Suprapubic skin (tissue), 4 donors: ENCODE measurements around the gene SPSB4. TPM values are rescaled to one million over a fixed set of nuclear protein-coding genes. Genes with fewer than 3 reads are reported as not detected.

Experiments used
- DNase-seq, 2 donors: peaks; one replicate each; pipeline ENCODE4 v3.0.0-alpha.2; 2019; ENCODE audit warnings: low spot score in 2 of 2
- H3K27ac ChIP-seq: fragments of 200-600 bp; sonication (generic); one replicate; pipeline ENCODE4 v1.5.1; 2019
- H3K27me3 ChIP-seq: fragments of 200-600 bp; sonication (generic); one replicate; pipeline ENCODE4 v1.5.1; 2019
- H3K36me3 ChIP-seq: fragments of 200-600 bp; sonication (generic); one replicate; pipeline ENCODE4 v1.5.1; 2019
- H3K4me1 ChIP-seq: fragments of 200-600 bp; sonication (generic); one replicate; pipeline ENCODE4 v1.5.1; 2019
- H3K4me3 ChIP-seq: fragments of 200-600 bp; sonication (generic); one replicate; pipeline ENCODE4 v1.5.1; 2019; ENCODE audit warnings: mild to moderate bottlenecking
- H3K9me3 ChIP-seq: fragments of 200-600 bp; sonication (generic); one replicate; pipeline ENCODE4 v1.5.1; 2019
- CTCF ChIP-seq, 2 donors: fragments of 200-600 bp in 1 of 2; fragments of 450-650 bp in 1 of 2; sonication (generic) in 1 of 2; IDR thresholded peaks; one replicate each; pipeline ENCODE4 v1.5.1; 2016 to 2019; ENCODE audit warnings: antibody characterized with exemption in 2 of 2, mild to moderate bottlenecking in 1 of 2, moderate library complexity in 1 of 2
- EP300 ChIP-seq: sonication (generic); formaldehyde crosslinking; IDR thresholded peaks from one replicate; pipeline ENCODE4 v1.6.1; 2017; ENCODE audit warnings: antibody characterized with exemption
- POLR2A ChIP-seq, 2 donors: fragments of 450-650 bp; IDR thresholded peaks; one replicate each; pipeline ENCODE4 v1.6.1; 2017; ENCODE audit warnings: antibody characterized with exemption in 2 of 2, mild to moderate bottlenecking in 2 of 2, moderate library complexity in 2 of 2
- POLR2AphosphoS5 ChIP-seq, 3 donors: sonication (generic); formaldehyde crosslinking; IDR thresholded peaks; one replicate each; pipeline ENCODE4 v1.6.1; 2017; ENCODE audit warnings: antibody characterized with exemption in 3 of 3
- WGBS: methylation state at CpG from one replicate; pipeline ENCODE4 v1.1.5; 2018; 5-methylcytosine and 5-hydroxymethylcytosine counted together
- total RNA-seq, 4 donors: library from RNA; depleted of rRNA; stranded (reverse); fragments of >200 nt; gene quantifications; one replicate each; pipeline ENCODE4 v1.1.0, GENCODE V29; 2016

SPSB4 gene
- total RNA-seq, 4 donors from 2014 or later = 0.51 to 0.81 TPM; not detected in 2

- TF ChIP-seq CTCF (IDR thresholded peaks at IDR 0.05) (no peak), EP300 (no peak), POLR2A (IDR thresholded peaks at IDR 0.05) (no peak), POLR2AphosphoS5 (IDR thresholded peaks at IDR 0.05) (no peak)
- Histone ChIP-seq H3K9me3 (no peaks in the 10 kb centered on the region), H3K36me3 (no peaks in the 10 kb centered on the region), H3K27me3 (no peaks in the 10 kb centered on the region), H3K4me1 (no peaks in the 10 kb centered on the region), H3K27ac (no peak overlapping the region), H3K4me3 (no peak overlapping the region)
- WGBS = 85% methylated on average over 6 of the region's 6 CpGs
- no peak for DNase-seq
These were observed 36.6 kb downstream of the SPSB4 start for GRCh38 chr3:141087778-141088130.

DNA sequence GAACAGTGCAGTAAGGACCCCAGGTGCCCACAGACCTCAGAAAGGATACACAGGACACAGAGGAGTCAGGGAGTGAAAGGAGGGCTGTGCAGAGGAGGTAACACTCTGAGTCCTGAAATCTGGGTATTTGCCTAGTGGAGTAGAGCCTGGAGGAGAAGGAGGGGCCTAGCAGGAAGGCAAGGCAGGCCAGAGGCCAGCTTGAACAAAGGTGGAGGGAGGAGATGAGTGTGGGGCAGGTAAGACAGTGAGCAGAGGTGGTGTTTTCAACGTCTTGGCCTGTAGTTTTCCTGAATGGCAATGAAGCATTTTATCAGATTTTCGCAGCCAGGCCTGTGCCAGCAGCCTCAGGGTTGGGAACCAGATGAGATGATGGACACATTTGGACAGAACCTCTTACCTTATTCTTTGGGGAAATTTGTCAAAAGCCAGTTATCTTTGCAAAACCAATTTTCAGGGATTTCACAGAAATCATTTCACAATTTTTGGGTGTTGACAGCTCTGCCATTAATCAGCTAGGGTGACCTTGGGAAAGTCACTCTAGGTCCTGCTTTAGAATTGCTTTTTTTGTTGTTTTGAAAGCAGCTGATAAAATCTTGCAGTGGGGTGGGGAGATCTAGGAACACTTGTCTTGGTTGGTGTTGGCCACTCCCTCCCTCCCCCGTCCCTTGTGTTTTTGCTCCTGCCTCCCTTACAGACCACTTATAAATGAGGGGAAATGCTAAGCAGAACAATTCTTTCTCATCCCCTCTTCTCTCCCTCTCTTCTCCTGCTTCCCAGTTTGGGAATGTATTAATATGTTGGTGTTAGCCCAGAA lies 38.4 kb downstream of the SPSB4 start:
- 72% methylated on average over 3 of the region's 3 CpGs for WGBS
- H3K27me3 ChIP-seq = no peaks in the 10 kb centered on the region

GRCh38 chr3:141091426-141091825 lies 40.3 kb downstream of the SPSB4 start:
- no peak overlapping the region for H3K27ac ChIP-seq
- TF ChIP-seq CTCF (IDR thresholded peaks at IDR 0.05) (no peak), POLR2AphosphoS5 (IDR thresholded peaks at IDR 0.05) (no peak)
- H3K27me3 ChIP-seq = no peaks in the 10 kb centered on the region
- 52% methylated on average over 4 of the region's 4 CpGs for WGBS
- peaks cover 26% of the 10 kb centered on the region for H3K4me1 ChIP-seq
- no peak overlapping the region for H3K4me3 ChIP-seq
- no peaks in the 10 kb centered on the region for H3K36me3 ChIP-seq
- no peak for DNase-seq
- H3K9me3 ChIP-seq = no peaks in the 10 kb centered on the region

More for the DNA sequence above, 38.4 kb downstream of the SPSB4 start:
- Histone ChIP-seq H3K4me3 (no peak overlapping the region), H3K4me1 (peaks cover 15% of the 10 kb centered on the region), H3K27ac (no peak overlapping the region), H3K36me3 (no peaks in the 10 kb centered on the region), H3K9me3 (no peaks in the 10 kb centered on the region)
- TF ChIP-seq POLR2A (IDR thresholded peaks at IDR 0.05) (no peak), EP300 (no peak), POLR2AphosphoS5 (IDR thresholded peaks at IDR 0.05) (no peak), CTCF (IDR thresholded peaks at IDR 0.05) (no peak)
- no peak for DNase-seq

GRCh38 chr3:141092663-141093062 lies 41.5 kb downstream of the SPSB4 start:
- WGBS = 88% methylated on average over 3 of the region's 6 CpGs

More at GRCh38 chr3:141092663-141093062, 41.5 kb downstream of the SPSB4 start:
- Histone ChIP-seq H3K27ac (no peak overlapping the region), H3K9me3 (no peaks in the 10 kb centered on the region), H3K4me1 (peaks cover 26% of the 10 kb centered on the region), H3K4me3 (no peak overlapping the region), H3K27me3 (no peaks in the 10 kb centered on the region), H3K36me3 (no peaks in the 10 kb centered on the region)
- TF ChIP-seq POLR2AphosphoS5 (IDR thresholded peaks at IDR 0.05) (no peak), CTCF (IDR thresholded peaks at IDR 0.05) (no peak), POLR2A (IDR thresholded peaks at IDR 0.05) (no peak), EP300 (no peak)
- DNase-seq = no peak
